Esophagus muscularis mucosa (tissue), 4 donors: ENCODE measurements around the gene BICRA. TPM values are rescaled to one million over a fixed set of nuclear protein-coding genes. Genes with fewer than 3 reads are reported as not detected.
A peak's percentile ranks its signal among the peaks of the same experiment; 100 is the strongest.

ENCODE experiments used
- DNase-seq: peaks from one replicate; pipeline ENCODE4 v3.0.0-alpha.2; 2017; ENCODE audit errors: extremely low spot score
- H3K27ac ChIP-seq, 4 donors: fragments of 200-600 bp; sonication (generic); replicated peaks in 1 of 4; 1 replicate in 3 of 4; 2 replicates in 1 of 4; pipeline ENCODE4 v1.5.1; 2016 to 2019; ENCODE audit warnings: mild to moderate bottlenecking in 1 of 4
- H3K27me3 ChIP-seq, 4 donors: fragments of 200-600 bp; sonication (generic); one replicate each; pipeline versions ENCODE4 v1.5.1 to v1.6.0; 2016 to 2019
- H3K36me3 ChIP-seq, 4 donors: fragments of 200-600 bp; sonication (generic); one replicate each; pipeline ENCODE4 v1.5.1; 2016 to 2019
- H3K4me1 ChIP-seq, 4 donors: fragments of 200-600 bp; sonication (generic); one replicate each; pipeline ENCODE4 v1.5.1; 2016 to 2019
- H3K4me3 ChIP-seq, 4 donors: fragments of 200-600 bp; sonication (generic); 1 replicate in 2 of 4; 2 replicates in 2 of 4; pipeline ENCODE4 v1.5.1; 2016 to 2019; ENCODE audit warnings: mild to moderate bottlenecking in 4 of 4, moderate library complexity in 1 of 4
- H3K9me3 ChIP-seq, 4 donors: fragments of 200-600 bp; sonication (generic); 1 replicate in 3 of 4; 2 replicates in 1 of 4; pipeline ENCODE4 v1.5.1; 2016 to 2019
- EP300 ChIP-seq: sonication (generic); formaldehyde crosslinking; IDR thresholded peaks from one replicate; pipeline ENCODE4 v1.6.1; 2017; ENCODE audit warnings: antibody characterized with exemption
- POLR2A ChIP-seq: fragments of 450-650 bp; IDR thresholded peaks from one replicate; pipeline ENCODE4 v1.6.1; 2017; ENCODE audit warnings: antibody characterized with exemption, moderate library complexity, mild to moderate bottlenecking, low read depth
- POLR2AphosphoS5 ChIP-seq, 2 donors: sonication (generic); formaldehyde crosslinking; IDR thresholded peaks; one replicate each; pipeline ENCODE4 v1.6.1; 2017; ENCODE audit warnings: antibody characterized with exemption in 2 of 2
- WGBS: methylation state at CpG from one replicate; pipeline ENCODE4 v1.1.5; 2018; 5-methylcytosine and 5-hydroxymethylcytosine counted together
- intact Hi-C: fragments of 100-400 bp; cut with DNase I; formaldehyde crosslinking; loops from one replicate; pipeline ENCODE4 v1.15.1; 2023
- total RNA-seq, 4 donors: library from RNA; depleted of rRNA; stranded (reverse); fragments of >200 nt; gene quantifications; one replicate each; pipeline versions ENCODE4 v1.1.0 to v1.2.1, GENCODE V29; 2016
- TF ChIP-seq, protein P1 (sequence below), 3 experiments: fragments of 200-600 bp in 2 of 3; fragments of 450-650 bp in 1 of 3; sonication (generic) in 2 of 3; IDR thresholded peaks; one replicate each; pipeline ENCODE4 v1.5.1; 2017 to 2019; ENCODE audit warnings: antibody characterized with exemption in 3 of 3, mild to moderate bottlenecking in 2 of 3, moderate library complexity in 1 of 3

The BICRA gene
- total RNA-seq, 4 donors from 2014 or later = 10.9 to 15.0 (median 13.8) TPM

- 56% methylated on average over 18 of the region's 18 CpGs for whole genome bisulfite sequencing
- peak overlapping the region; percentile 40 to 70 (median 56) for H3K27ac ChIP-seq
Observed at GRCh38 chr19:47644743-47645482, 36.0 kb downstream of the BICRA start.

GRCh38 chr19:47646924-47647323 is 38.0 kb downstream of the BICRA start:
- intact Hi-C loops = no loop called here
- DNase-seq = no peak
- Histone ChIP-seq H3K27me3 (no peaks in the 10 kb centered on the region), H3K27ac (no peak overlapping the region), H3K4me3 (no peak overlapping the region), H3K36me3 (peaks cover 0 to 15% (median 9%) of the 10 kb centered on the region in 4 donors), H3K9me3 (no peaks in the 10 kb centered on the region), H3K4me1 (peaks cover 11 to 57% (median 48%) of the 10 kb centered on the region in 4 donors)
- 96% methylated on average over 7 of the region's 7 CpGs for WGBS
- no peak for TF ChIP-seq POLR2A
- no peak for TF ChIP-seq POLR2AphosphoS5 (IDR thresholded peaks at IDR 0.05)
- TF ChIP-seq, protein P1, sequence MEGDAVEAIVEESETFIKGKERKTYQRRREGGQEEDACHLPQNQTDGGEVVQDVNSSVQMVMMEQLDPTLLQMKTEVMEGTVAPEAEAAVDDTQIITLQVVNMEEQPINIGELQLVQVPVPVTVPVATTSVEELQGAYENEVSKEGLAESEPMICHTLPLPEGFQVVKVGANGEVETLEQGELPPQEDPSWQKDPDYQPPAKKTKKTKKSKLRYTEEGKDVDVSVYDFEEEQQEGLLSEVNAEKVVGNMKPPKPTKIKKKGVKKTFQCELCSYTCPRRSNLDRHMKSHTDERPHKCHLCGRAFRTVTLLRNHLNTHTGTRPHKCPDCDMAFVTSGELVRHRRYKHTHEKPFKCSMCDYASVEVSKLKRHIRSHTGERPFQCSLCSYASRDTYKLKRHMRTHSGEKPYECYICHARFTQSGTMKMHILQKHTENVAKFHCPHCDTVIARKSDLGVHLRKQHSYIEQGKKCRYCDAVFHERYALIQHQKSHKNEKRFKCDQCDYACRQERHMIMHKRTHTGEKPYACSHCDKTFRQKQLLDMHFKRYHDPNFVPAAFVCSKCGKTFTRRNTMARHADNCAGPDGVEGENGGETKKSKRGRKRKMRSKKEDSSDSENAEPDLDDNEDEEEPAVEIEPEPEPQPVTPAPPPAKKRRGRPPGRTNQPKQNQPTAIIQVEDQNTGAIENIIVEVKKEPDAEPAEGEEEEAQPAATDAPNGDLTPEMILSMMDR (IDR thresholded peaks at IDR 0.05) = no peak
- TF ChIP-seq EP300 = no peak

More at GRCh38 chr19:47644743-47645482, 36.0 kb downstream of the BICRA start:
- TF ChIP-seq POLR2A = no peak
- TF ChIP-seq POLR2AphosphoS5 (IDR thresholded peaks at IDR 0.05) = peak in 1 of 2 donors; percentile 10
- intact Hi-C loops = no loop called here
- Histone ChIP-seq H3K4me3 (no peak overlapping the region), H3K36me3 (peaks cover 0 to 9% (median 1%) of the 10 kb centered on the region in 4 donors), H3K27me3 (no peaks in the 10 kb centered on the region), H3K4me1 (peaks cover 11 to 56% (median 48%) of the 10 kb centered on the region in 4 donors), H3K9me3 (no peaks in the 10 kb centered on the region)
- no peak for DNase-seq

DNA sequence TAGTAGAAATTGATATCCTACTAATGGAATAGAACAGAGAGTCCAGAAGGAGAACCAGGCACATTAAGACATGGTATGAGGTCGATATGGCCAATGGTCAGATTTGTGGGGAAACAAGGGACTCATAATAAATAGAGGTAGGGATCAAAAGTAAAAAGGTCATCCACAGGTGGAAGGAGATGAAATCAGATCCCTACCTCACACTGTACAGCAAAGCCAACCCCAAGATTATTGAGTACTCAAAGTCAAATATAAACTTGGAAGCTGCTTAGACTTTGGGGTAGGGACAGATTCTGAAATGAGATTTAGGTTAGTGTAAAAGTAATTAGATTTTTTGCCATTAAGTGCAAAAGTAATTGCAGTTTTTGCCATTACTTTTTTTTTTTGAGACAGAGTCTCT is 40.7 kb downstream of the BICRA start:
- TF ChIP-seq POLR2A (no peak), POLR2AphosphoS5 (IDR thresholded peaks at IDR 0.05) (no peak), EP300 (no peak)
- TF ChIP-seq, protein P1 (IDR thresholded peaks at IDR 0.05) = no peak
- H3K4me1 ChIP-seq = peaks cover 11 to 33% (median 25%) of the 10 kb centered on the region in 4 donors
- intact Hi-C loops = no loop called here
- no peak overlapping the region for H3K27ac ChIP-seq
- no peaks in the 10 kb centered on the region for H3K27me3 ChIP-seq
- 100% methylated on average over 1 of the region's 1 CpG for whole genome bisulfite sequencing
- no peaks in the 10 kb centered on the region for H3K9me3 ChIP-seq
- H3K4me3 ChIP-seq = no peak overlapping the region
- peaks cover 0 to 21% (median 14%) of the 10 kb centered on the region in 4 donors for H3K36me3 ChIP-seq
- no peak for DNase-seq

DNA sequence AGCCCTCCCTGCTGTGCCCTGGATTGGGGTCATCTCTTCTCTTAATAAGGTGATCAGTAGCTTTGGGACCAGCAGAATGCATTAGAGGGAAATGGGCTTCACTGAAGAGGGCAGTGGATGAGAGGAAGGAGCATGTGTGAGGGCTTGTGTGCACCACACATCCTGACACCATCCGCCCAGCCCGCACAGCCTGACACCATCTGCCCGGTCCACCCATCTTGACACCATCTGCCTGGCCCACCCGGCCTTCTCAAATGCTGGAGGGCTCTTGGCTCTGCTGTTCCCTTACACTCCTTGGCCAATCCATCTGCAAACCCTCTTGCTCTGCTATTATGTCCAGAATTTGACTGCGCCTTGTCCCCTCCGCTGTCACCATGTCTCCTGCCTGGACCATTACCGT is 41.8 kb downstream of the BICRA start:
- H3K9me3 ChIP-seq = no peaks in the 10 kb centered on the region
- H3K4me3 ChIP-seq = no peak overlapping the region
- no peaks in the 10 kb centered on the region for H3K27me3 ChIP-seq
- no peak overlapping the region for H3K27ac ChIP-seq
- 98% methylated on average over 7 of the region's 7 CpGs for WGBS
- TF ChIP-seq, protein P1 (IDR thresholded peaks at IDR 0.05) = no peak
- TF ChIP-seq POLR2A = no peak
- no peak for TF ChIP-seq EP300
- TF ChIP-seq POLR2AphosphoS5 (IDR thresholded peaks at IDR 0.05) = no peak
- peaks cover 7 to 24% (median 15%) of the 10 kb centered on the region in 4 donors for H3K4me1 ChIP-seq
- H3K36me3 ChIP-seq = peaks cover 0 to 21% (median 14%) of the 10 kb centered on the region in 4 donors
- DNase-seq = no peak
- intact Hi-C loops = no loop called here

DNA sequence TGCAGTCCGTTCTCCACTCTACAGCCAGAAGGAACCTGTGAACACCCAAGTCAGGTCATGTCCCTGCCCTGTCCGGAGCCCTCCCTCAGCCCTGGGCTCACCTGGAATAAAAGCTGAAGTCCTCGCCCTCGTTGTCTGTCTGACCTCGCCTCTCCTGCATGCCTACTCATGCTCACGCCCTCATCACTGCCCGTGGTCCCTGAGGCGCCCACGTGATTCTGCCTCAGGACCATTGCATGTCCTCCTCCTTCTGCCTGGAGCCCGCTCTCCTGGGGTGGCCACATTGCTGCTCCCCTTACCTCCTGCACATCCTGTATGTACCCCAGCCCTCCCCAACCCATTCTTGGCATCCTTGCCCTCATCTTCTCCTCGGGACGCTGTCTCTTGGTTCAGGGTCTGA is 42.2 kb downstream of the BICRA start:
- DNase-seq = no peak
- peaks cover 4 to 20% (median 13%) of the 10 kb centered on the region in 4 donors for H3K4me1 ChIP-seq
- intact Hi-C loops = no loop called here
- H3K36me3 ChIP-seq = peaks cover 0 to 21% (median 12%) of the 10 kb centered on the region in 4 donors
- no peak for TF ChIP-seq EP300
- TF ChIP-seq POLR2A = no peak
- no peak for TF ChIP-seq POLR2AphosphoS5 (IDR thresholded peaks at IDR 0.05)
- TF ChIP-seq, protein P1 (IDR thresholded peaks at IDR 0.05) = no peak
- H3K9me3 ChIP-seq = no peaks in the 10 kb centered on the region
- no peaks in the 10 kb centered on the region for H3K27me3 ChIP-seq
- no peak overlapping the region for H3K27ac ChIP-seq
- WGBS = 96% methylated on average over 12 of the region's 12 CpGs
- H3K4me3 ChIP-seq = no peak overlapping the region
